HG02610 (cell line): ENCODE data around the gene ITPK1.

ENCODE experiments used
- ATAC-seq: cut with Tn5 transposase; IDR thresholded peaks from one replicate; pipeline ENCODE4 v1.9.1; 2021; ENCODE audit warnings: mild to moderate bottlenecking, moderate library complexity; ENCODE audit not compliant: unreplicated experiment

The ITPK1 gene

GRCh38 chr14:92942576-92942975 is 173.1 kb downstream of the ITPK1 start:
- ATAC-seq: no peak

GRCh38 chr14:92942136-92942535 is 173.6 kb downstream of the ITPK1 start:
- ATAC-seq: no peak

DNA sequence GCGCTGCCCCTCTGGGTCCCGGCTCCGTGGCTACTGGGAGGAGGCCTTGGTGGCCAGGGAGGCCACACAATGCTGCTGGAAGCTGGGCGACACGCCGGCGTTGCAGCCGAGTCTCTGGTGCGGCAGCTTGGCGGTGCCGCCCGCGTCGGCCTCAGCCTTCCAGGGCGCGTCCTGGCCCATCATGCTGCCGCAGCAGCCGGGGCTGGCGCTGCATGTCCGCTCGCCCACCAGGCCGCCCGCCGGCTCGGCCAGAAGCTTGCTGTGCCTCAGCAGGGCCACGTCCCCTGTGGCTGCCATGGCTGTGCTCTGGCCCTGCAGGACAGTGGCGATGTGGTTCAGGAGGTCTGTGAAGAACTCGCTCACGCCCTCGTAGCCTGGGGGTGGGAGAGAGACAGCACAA is 174.2 kb downstream of the ITPK1 start:
- no peak for ATAC-seq

GRCh38 chr14:92940543-92940942 is 175.2 kb downstream of the ITPK1 start:
- no peak for ATAC-seq

GRCh38 chr14:92939699-92940098 is 176.0 kb downstream of the ITPK1 start:
- no peak for ATAC-seq

- no peak for ATAC-seq
These were observed 176.6 kb downstream of the ITPK1 start for GRCh38 chr14:92938890-92939671.

DNA sequence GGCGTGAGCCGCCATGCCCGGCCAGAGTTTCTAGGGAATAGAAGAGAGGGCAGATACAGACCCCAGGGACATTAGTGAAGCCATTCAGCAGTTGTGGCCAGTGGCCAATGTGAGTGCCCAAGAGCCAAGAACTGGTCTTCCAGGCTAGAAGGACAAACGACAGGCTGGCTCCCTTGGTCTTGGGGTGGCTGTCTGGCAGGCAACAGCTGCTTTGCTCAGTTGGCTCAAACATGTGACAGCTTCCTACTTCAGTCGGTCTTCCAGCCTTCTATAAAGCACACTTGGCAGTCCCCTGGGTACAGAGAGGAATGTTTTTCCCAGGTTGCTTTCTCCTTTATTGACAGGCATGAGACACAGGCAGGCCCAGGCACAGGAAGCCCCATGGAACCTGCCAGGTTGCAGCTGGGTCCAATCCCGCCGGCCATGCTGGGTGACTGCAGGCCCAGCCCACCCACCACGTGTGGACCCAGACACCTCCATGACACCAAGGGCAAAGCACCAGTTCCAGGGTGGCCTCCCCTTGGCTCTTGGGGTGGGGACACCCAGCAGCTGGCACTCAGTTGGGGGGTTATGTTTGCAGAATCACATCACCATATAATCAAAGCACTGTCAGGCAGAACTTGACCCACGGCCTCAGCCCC is 177.4 kb downstream of the ITPK1 start:
- no peak for ATAC-seq

DNA sequence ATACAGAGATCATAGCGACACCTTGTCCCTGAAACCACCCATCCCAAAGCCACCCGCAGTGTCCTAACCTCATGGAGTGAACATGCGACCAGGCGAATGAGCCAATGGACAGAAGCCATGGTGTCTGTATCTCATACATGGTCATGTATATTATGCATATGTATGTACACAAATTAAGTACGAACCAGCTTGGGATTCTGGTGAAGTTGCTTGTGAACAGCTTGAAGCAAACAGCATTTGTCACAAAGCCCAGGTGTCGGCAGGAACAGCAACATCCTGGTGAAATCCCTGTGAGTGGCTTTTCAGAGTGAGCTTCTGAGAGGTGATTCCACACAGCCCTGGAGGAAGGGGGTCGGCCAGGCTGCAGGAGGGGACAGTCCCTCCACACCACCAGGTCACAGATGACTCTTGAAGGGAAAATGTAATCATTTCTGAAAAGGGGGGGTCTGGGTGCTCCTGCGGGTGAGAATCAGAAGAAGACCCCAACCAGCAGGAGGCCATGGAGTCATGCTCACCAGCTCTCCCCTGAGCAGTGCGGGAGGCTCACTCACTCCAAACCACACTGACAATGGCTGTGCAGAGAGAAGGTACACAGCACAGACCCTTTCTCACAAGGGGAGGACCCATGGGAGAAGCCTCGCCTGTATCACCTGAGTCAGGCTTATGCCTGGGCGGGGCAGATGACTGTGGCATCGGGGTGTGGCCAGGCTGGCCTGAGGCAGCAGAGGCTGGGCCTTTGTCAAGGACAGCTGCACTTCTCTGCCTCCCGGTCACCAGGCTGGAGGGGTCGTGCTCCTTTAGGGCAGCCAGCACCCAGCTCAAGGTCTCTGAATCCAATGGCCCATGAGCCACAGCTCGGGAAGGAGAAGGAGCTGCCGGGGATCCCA is 178.4 kb downstream of the ITPK1 start:
- no peak for ATAC-seq

- no peak for ATAC-seq
These were observed 179.6 kb downstream of the ITPK1 start for GRCh38 chr14:92936085-92936484.

GRCh38 chr14:92935446-92935845 is 180.3 kb downstream of the ITPK1 start:
- ATAC-seq: no peak

DNA sequence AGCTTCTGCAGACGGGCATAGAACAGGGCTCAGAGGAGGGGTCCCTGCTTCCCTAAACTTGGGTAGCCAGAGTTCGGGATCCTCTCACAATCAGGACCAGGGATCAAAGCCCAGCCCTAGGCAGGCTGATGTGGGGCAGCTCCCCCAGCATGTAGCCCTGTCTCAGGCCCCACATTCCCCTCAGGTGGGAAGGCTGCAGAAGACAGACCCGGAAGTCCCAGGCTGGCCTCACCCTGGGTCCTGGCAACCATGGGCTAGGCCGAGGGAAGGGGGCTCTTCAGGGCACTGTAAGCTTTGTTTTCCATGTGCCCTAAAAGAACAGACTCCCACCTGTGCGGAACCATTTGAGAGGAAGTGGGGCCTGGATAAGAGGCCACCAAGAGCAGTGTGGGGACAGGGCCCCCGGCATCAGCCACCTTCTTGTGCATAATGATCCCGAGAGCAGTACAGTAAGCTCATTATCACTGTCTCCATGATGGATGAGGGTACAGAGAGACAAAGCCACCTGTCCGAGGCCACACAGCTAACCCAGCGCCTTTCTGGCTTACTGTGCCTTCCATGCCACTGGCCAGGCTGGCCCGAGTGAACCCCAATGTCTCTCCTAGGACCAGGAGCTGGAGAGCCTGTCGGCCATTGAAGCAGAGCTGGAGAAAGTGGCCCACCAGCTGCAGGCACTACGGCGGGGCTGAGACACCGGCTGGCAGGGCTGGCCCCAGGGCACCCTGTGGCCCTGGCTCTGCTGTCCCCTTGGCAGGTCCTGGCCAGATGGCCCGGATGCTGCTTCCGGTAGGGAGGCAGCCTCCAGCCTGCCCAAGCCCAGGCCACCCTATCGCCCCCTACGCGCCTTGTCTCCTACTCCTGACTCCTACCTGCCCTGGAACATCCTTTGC is 181.3 kb downstream of the ITPK1 start:
- ATAC-seq: no peak

DNA sequence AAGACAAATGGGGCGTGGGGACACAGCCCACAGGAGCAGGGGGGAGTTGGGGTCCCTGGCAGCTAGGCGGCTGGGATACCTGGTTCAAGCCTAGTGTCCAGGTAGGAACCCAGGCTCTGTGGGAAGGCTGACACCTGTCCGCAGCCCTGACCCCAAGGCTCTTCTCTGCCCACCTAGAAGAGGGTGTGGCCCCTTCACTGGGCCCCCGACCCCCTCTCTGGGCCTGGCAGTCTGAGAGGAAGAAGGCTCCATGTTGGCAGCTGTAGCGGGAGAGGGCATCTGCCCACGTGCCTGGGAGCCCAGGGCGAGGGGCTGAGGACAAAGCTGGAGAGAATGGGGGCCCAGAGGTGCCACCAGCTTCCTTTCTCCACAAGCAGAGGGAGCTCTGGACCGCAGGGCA is 182.2 kb downstream of the ITPK1 start:
- no peak for ATAC-seq

DNA sequence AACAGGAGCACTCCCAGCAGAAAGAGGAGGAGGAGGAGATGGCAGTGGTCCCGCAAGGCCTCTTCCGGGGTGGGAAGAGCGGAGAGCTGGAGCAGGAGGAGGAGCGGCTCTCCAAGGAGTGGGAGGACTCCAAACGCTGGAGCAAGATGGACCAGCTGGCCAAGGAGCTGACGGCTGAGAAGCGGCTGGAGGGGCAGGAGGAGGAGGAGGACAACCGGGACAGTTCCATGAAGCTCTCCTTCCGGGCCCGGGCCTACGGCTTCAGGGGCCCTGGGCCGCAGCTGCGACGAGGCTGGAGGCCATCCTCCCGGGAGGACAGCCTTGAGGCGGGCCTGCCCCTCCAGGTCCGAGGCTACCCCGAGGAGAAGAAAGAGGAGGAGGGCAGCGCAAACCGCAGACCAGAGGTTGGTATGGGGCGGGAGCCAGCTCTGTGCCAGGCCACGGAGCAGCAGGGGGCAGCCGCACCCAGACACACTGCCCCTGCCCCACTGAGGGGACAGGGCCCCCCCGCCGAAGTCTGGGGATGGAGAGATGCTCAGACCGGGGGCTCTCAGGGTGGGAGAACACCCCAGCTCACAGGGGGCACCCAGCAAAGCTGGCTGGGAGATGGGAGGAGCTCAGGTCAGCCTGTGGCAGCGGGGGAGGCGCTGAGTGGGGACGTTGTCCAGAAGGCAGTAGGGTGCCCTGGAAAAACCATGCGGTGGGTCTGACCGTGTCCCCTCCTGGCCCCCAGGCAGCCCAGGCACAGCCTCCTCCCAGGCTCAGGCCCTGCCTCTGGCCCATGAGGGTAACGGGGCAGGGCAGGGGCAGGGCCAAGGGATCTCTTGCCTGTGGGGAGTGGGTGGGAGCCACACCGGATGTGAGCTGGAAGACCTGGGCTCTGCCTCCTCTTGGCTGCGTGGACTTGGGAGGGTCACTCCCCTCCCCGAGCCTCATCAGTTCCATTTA is 183.0 kb downstream of the ITPK1 start:
- ATAC-seq: no peak

- ATAC-seq: no peak
These were observed 183.9 kb downstream of the ITPK1 start for GRCh38 chr14:92931681-92932447.

DNA sequence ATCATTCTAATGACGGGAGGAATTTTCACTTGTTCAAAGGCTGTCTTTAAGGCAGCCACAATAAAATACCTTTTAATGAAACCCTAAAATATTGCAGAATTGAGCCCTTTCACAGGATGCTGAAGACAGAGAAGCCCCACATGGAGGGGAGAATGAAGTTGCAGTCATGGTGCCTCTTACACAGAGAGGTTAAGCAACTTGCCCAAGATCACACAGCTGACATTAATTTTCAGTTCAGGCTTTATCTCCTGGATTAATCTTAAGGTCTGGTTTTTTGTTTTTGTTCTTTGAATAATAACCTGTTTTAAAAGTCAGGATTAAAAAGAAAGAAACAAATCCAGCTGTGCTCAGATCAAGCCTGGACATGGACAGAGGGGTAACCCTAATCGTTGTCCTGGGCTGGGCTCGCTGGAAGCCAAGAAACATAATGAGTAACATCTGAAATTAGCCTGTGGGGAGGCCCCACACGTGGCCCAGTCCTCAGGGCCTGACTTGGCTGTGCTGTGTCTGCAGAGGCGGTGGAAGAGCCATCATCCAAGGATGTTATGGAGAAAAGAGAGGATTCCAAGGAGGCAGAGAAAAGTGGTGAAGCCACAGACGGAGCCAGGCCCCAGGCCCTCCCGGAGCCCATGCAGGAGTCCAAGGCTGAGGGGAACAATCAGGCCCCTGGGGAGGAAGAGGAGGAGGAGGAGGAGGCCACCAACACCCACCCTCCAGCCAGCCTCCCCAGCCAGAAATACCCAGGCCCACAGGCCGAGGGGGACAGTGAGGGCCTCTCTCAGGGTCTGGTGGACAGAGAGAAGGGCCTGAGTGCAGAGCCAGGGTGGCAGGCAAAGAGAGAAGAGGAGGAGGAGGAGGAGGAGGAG is 184.8 kb downstream of the ITPK1 start:
- no peak for ATAC-seq

GRCh38 chr14:92929689-92930608 is 185.8 kb downstream of the ITPK1 start:
- ATAC-seq: no peak
